ENCODE measurements around the gene TTI1.
"Not testable (repeated sequence)": the region's sequence is repeated elsewhere in the genome, so short reads cannot be mapped to it uniquely, and the experiment has no call there.

The TTI1 gene

GRCh38 chr20:38054647-38055046, 21.4 kb upstream of the TTI1 start:
- no peak for DNase-seq

- DNase-seq: no peak
Measured at GRCh38 chr20:38052870-38053269, 19.6 kb upstream of the TTI1 start.

GRCh38 chr20:38050686-38051085, 17.4 kb upstream of the TTI1 start:
- DNase-seq: no peak

GRCh38 chr20:38049800-38050199, 16.5 kb upstream of the TTI1 start:
- no peak for DNase-seq

GRCh38 chr20:38046572-38046971, 13.3 kb upstream of the TTI1 start:
- no peak for DNase-seq

- DNase-seq: no peak
Measured at GRCh38 chr20:38044685-38045084, 11.4 kb upstream of the TTI1 start.

- DNase-seq: no peak
Measured at GRCh38 chr20:38043512-38044300, 10.4 kb upstream of the TTI1 start.

GRCh38 chr20:38040276-38040675, 7.0 kb upstream of the TTI1 start:
- no peak for DNase-seq

- DNase-seq: no peak
Measured at GRCh38 chr20:38036366-38036765, 3.1 kb upstream of the TTI1 start.

GRCh38 chr20:38034961-38035360, 1.7 kb upstream of the TTI1 start:
- DNase-seq: no peak

GRCh38 chr20:38034108-38034649, 923 bp upstream of the TTI1 start:
- DNase-seq: no peak

- peak; percentile 79 for DNase-seq
Measured at GRCh38 chr20:38032585-38033329, 499 bp downstream of the TTI1 start.

GRCh38 chr20:38031957-38032356, 1.3 kb downstream of the TTI1 start:
- DNase-seq: no peak

GRCh38 chr20:38029453-38029852, 3.8 kb downstream of the TTI1 start:
- DNase-seq: no peak

GRCh38 chr20:38024496-38024895, 8.8 kb downstream of the TTI1 start:
- DNase-seq: no peak

GRCh38 chr20:38023181-38024001, 9.9 kb downstream of the TTI1 start:
- no peak for DNase-seq

GRCh38 chr20:38021087-38021772, 12.0 kb downstream of the TTI1 start:
- no peak for DNase-seq

GRCh38 chr20:38018385-38018784, 14.9 kb downstream of the TTI1 start:
- no peak for DNase-seq

GRCh38 chr20:38017959-38018358, 15.3 kb downstream of the TTI1 start:
- DNase-seq: no peak

- no peak for DNase-seq
Measured at GRCh38 chr20:38013887-38014286, 19.4 kb downstream of the TTI1 start.

GRCh38 chr20:38012332-38012731, 20.9 kb downstream of the TTI1 start:
- no peak for DNase-seq

- no peak for DNase-seq
Measured at GRCh38 chr20:38011696-38012095, 21.6 kb downstream of the TTI1 start.

- DNase-seq: not testable (repeated sequence)
Measured at GRCh38 chr20:38009416-38009815, 23.8 kb downstream of the TTI1 start.
